Measurements from ENCODE around the gene CLCN3. TPM values are rescaled to one million over a fixed set of nuclear protein-coding genes. Genes with fewer than 3 reads are reported as not detected.

The CLCN3 gene
- total RNA-seq, 1 experiment from 2014 or later, result 29.1 TPM

DNA sequence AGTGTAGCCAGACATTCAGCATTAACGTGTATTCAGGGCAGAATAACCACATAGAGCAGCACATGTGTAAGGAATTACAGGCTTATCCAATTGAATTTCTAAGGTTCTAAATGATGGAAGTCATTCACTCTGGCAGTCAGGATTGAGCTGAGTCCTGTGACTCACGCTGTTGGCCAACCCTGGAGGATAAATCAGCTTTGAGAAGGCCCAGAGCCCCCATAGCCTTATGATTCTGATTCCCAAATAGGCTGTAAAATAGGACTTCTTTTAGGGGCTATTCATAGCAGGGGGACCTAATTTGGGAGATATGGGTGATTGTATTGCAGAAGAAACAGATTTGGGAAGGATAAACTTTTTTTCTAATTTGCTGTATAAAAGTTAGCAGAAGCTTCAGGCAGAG lies 145.5 kb downstream of the CLCN3 start:
- POLR2A ChIA-PET, result no interaction called here
- DNase-seq (ENCODE audit: low spot score) (no peak), ATAC-seq (no peak)
- Mint-ChIP-seq H3K4me3 (no peak overlapping the region), H3K9me3 (peaks cover 9% of the 10 kb centered on the region; the same call in 1 of the 2 replicates), H3K4me1 (no peaks in the 10 kb centered on the region), H3K27ac (no peak overlapping the region), H3K36me3 (no peaks in the 10 kb centered on the region), H3K27me3 (ENCODE audit: low read depth) (no peaks in the 10 kb centered on the region; the same call in 1 of the 2 replicates)
- CTCF ChIA-PET, result interaction anchor here (1.5 kb wide), 1 partner anchor 9 kb away, joined by 3 read pairs; no protein-coding TSS in a partner anchor
- TF ChIP-seq ETV6 (CRISPR knock-in tag; IDR thresholded peaks at IDR 0.05) (no peak), SOX15 (CRISPR knock-in tag; IDR thresholded peaks at IDR 0.05) (no peak), RELA (CRISPR knock-in tag; IDR thresholded peaks at IDR 0.05; ENCODE audit: borderline replicate concordance) (no peak)
- TF ChIP-seq, protein P1, sequence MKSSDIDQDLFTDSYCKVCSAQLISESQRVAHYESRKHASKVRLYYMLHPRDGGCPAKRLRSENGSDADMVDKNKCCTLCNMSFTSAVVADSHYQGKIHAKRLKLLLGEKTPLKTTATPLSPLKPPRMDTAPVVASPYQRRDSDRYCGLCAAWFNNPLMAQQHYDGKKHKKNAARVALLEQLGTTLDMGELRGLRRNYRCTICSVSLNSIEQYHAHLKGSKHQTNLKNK (CRISPR knock-in tag; IDR thresholded peaks at IDR 0.05), result no peak

DNA sequence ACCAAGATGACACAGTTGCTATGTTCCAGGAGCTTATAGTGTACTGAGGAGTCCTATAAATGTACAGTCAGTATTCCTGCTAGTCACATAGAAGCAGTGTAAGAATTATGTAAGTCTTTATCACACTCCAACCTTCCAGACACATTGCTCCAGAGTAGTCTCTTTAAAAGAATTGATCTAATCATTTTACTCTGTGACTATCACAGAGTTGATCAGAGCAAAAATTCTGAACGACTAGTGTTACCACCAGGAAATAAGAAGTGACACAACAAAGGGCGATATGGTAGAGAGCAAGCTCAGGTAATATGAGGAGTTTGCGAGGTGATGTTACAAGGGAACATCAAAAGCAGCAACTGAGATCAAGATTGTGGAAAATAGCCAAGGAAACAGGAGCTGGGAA lies 146.4 kb downstream of the CLCN3 start:
- DNase-seq (ENCODE audit: low spot score) (no peak), ATAC-seq (no peak)
- Mint-ChIP-seq H3K4me1 (no peaks in the 10 kb centered on the region), H3K4me3 (no peak overlapping the region), H3K27ac (no peak overlapping the region), H3K9me3 (peaks cover 9% of the 10 kb centered on the region; the same call in 1 of the 2 replicates), H3K27me3 (ENCODE audit: low read depth) (no peaks in the 10 kb centered on the region; the same call in 1 of the 2 replicates), H3K36me3 (no peaks in the 10 kb centered on the region)
- POLR2A ChIA-PET, result no interaction called here
- CTCF ChIA-PET, result interaction anchor here (1.5 kb wide), 1 partner anchor 8 kb away, joined by 3 read pairs; no protein-coding TSS in a partner anchor
- no peak for TF ChIP-seq FOXJ3 (CRISPR knock-in tag; IDR thresholded peaks at IDR 0.05; ENCODE audit: borderline replicate concordance)
- no peak for TF ChIP-seq TEAD4 (CRISPR knock-in tag; IDR thresholded peaks at IDR 0.05)
- TF ChIP-seq, protein P2, sequence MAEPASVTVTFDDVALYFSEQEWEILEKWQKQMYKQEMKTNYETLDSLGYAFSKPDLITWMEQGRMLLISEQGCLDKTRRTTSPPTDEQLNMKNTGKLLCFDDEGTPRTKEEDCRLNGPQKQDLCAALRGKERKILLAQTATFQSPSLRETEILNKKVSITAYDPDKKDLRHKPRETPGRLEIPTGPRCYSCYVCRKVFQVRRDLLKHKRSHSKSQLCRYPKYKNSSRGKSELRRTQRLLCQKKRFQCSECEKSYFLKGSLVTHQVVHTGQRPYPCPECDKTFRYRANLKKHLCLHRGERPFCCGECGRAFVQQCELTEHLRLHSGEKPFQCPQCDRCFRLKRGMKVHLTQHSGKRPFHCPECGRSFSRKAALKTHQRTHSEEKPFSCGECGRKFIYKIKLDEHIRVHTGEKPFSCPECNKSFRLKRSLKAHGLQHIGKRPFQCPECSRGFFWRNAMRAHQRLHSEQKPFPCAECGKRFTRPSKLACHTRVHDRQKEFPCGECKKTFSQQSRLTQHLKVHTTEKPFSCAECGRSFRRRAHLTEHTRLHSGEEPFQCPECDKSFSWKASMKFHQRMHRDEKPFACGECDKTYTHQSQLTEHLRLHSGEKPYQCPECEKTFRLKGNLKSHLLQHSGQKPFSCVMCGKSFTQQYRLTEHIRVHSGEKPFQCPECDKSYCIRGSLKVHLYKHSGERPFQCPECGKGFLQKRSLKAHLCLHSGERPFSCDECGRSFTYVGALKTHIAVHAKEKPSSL (CRISPR knock-in tag; conservative IDR thresholded peaks at IDR 0.05), result no peak
- TF ChIP-seq, protein P3, sequence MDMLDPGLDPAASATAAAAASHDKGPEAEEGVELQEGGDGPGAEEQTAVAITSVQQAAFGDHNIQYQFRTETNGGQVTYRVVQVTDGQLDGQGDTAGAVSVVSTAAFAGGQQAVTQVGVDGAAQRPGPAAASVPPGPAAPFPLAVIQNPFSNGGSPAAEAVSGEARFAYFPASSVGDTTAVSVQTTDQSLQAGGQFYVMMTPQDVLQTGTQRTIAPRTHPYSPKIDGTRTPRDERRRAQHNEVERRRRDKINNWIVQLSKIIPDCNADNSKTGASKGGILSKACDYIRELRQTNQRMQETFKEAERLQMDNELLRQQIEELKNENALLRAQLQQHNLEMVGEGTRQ (CRISPR knock-in tag; IDR thresholded peaks at IDR 0.05), result no peak
- TF ChIP-seq, protein P4, sequence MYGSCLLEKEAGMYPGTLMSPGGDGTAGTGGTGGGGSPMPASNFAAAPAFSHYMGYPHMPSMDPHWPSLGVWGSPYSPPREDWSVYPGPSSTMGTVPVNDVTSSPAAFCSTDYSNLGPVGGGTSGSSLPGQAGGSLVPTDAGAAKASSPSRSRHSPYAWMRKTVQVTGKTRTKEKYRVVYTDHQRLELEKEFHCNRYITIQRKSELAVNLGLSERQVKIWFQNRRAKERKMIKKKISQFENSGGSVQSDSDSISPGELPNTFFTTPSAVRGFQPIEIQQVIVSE (CRISPR knock-in tag; IDR thresholded peaks at IDR 0.05; ENCODE audit: borderline replicate concordance), result no peak
- no peak for TF ChIP-seq ZNF219 (CRISPR knock-in tag; IDR thresholded peaks at IDR 0.05; ENCODE audit: borderline replicate concordance)
- TF ChIP-seq FOXP1 (CRISPR knock-in tag; IDR thresholded peaks at IDR 0.05; ENCODE audit: borderline replicate concordance), result no peak
- no peak for TF ChIP-seq CREB1 (CRISPR knock-in tag; IDR thresholded peaks at IDR 0.05)
- TF ChIP-seq JAZF1 (CRISPR knock-in tag; IDR thresholded peaks at IDR 0.05), result no peak

DNA sequence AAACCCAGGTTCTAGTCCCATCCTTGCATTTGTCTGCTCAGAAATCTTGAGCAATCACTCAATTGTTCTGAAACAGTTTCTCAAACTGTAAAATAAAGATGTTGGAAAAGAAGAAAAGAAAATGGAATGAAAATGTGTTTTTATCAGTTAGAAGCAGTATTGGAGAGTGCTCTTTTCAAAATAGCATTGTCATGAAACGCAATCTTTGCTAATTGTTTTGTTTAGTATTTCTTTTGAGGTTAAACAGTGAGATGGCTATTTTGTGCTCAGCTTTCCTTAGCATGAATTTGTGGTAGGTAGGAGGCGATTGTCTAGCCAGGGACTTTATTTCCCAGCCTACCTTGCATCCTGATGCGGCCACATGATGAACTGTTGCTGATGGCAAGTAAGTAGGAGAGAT lies 148.0 kb downstream of the CLCN3 start:
- Mint-ChIP-seq H3K4me1 (no peaks in the 10 kb centered on the region), H3K27me3 (ENCODE audit: low read depth) (no peaks in the 10 kb centered on the region; the same call in 1 of the 2 replicates), H3K4me3 (no peak overlapping the region), H3K9me3 (peaks cover 9% of the 10 kb centered on the region; the same call in 1 of the 2 replicates), H3K36me3 (no peaks in the 10 kb centered on the region), H3K27ac (no peak overlapping the region)
- DNase-seq (ENCODE audit: low spot score) (no peak), ATAC-seq (no peak)
- ChIA-PET CTCF (no interaction called here), POLR2A (no interaction called here)
- TF ChIP-seq ZNF416 (CRISPR knock-in tag; IDR thresholded peaks at IDR 0.05) (no peak), JAZF1 (CRISPR knock-in tag; IDR thresholded peaks at IDR 0.05) (no peak), FOXJ3 (CRISPR knock-in tag; IDR thresholded peaks at IDR 0.05; ENCODE audit: borderline replicate concordance) (no peak), ZNF138 (CRISPR knock-in tag; conservative IDR thresholded peaks at IDR 0.05) (no peak), TCF7 (CRISPR knock-in tag; IDR thresholded peaks at IDR 0.05; ENCODE audit: low read depth) (no peak), OVOL2 (CRISPR knock-in tag; IDR thresholded peaks at IDR 0.05; ENCODE audit: borderline replicate concordance) (no peak), ZNF219 (CRISPR knock-in tag; IDR thresholded peaks at IDR 0.05; ENCODE audit: borderline replicate concordance) (no peak), KAT7 (CRISPR knock-in tag; IDR thresholded peaks at IDR 0.05; ENCODE audit: borderline replicate concordance) (no peak), IRF2 (CRISPR knock-in tag; IDR thresholded peaks at IDR 0.05; ENCODE audit: borderline replicate concordance, low read depth) (no peak), SMAD4 (CRISPR knock-in tag; IDR thresholded peaks at IDR 0.05) (no peak), ZNF423 (CRISPR knock-in tag; IDR thresholded peaks at IDR 0.05) (no peak), MXD4 (CRISPR knock-in tag; IDR thresholded peaks at IDR 0.05; ENCODE audit: borderline replicate concordance) (no peak)
- TF ChIP-seq, protein P5, sequence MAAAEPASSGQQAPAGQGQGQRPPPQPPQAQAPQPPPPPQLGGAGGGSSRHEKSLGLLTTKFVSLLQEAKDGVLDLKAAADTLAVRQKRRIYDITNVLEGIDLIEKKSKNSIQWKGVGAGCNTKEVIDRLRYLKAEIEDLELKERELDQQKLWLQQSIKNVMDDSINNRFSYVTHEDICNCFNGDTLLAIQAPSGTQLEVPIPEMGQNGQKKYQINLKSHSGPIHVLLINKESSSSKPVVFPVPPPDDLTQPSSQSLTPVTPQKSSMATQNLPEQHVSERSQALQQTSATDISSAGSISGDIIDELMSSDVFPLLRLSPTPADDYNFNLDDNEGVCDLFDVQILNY (CRISPR knock-in tag; IDR thresholded peaks at IDR 0.05), result no peak
- TF ChIP-seq, protein P6, sequence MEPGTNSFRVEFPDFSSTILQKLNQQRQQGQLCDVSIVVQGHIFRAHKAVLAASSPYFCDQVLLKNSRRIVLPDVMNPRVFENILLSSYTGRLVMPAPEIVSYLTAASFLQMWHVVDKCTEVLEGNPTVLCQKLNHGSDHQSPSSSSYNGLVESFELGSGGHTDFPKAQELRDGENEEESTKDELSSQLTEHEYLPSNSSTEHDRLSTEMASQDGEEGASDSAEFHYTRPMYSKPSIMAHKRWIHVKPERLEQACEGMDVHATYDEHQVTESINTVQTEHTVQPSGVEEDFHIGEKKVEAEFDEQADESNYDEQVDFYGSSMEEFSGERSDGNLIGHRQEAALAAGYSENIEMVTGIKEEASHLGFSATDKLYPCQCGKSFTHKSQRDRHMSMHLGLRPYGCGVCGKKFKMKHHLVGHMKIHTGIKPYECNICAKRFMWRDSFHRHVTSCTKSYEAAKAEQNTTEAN (CRISPR knock-in tag; IDR thresholded peaks at IDR 0.05), result no peak
- TF ChIP-seq, protein P7, sequence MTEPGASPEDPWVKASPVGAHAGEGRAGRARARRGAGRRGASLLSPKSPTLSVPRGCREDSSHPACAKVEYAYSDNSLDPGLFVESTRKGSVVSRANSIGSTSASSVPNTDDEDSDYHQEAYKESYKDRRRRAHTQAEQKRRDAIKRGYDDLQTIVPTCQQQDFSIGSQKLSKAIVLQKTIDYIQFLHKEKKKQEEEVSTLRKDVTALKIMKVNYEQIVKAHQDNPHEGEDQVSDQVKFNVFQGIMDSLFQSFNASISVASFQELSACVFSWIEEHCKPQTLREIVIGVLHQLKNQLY (CRISPR knock-in tag; IDR thresholded peaks at IDR 0.05), result no peak
